Measurements from ENCODE around the gene NACC2. TPM values are rescaled to one million over a fixed set of nuclear protein-coding genes. Genes with fewer than 3 reads are reported as not detected.

The NACC2 gene
- total and polyA plus RNA-seq, 9 of the 15 experiments (the other 6 are each of a cell fraction or from before 2014, with no cell fraction given): 0.70 to 25.1 (median 5.6) TPM

DNA sequence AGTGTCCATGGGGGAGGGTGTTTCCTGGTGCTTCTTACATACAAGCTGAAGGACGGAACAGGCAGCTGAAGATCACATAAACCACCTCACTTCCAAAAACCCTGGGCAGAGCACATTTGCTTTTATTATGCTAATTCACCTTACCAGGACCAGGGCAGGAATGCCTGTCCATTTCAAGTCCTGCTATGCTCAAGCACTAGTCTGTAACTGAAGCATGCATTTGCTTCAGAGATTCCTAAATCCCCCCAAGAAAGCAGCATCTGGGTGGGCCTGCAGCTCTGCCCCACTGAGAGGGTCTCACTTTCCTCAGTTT lies 9.4 kb upstream of the NACC2 start:
- in situ Hi-C loops (cut with MboI) (no loop called here), intact Hi-C loops (cut with micrococcal nuclease) (no loop called here)
- Histone ChIP-seq H3K4me2 (ENCODE audit: insufficient read depth, low read length) (no peak overlapping the region), H3K9me3 (replicated peaks; ENCODE audit: control insufficient read depth, insufficient read depth, low read depth, low read length) (no peaks in the 10 kb centered on the region), H2AFZ (ENCODE audit: low read depth, low read length) (no peak overlapping the region), H3K9me1 (ENCODE audit: control insufficient read depth, insufficient read depth, low read length) (no peaks in the 10 kb centered on the region), H3K4me1 (replicated peaks in 1 of 2; ENCODE audit: control insufficient read depth in 2 of 2, insufficient read depth in 2 of 2, low read length in 2 of 2) (peaks cover 46 to 87% of the 10 kb centered on the region in 2 experiments), H3K36me3 (ENCODE audit: control insufficient read depth, insufficient read depth, low read length) (no peaks in the 10 kb centered on the region), H3K27ac (ENCODE audit: extremely low read depth, low read depth, low read length) (no peak overlapping the region), H3K9ac (ENCODE audit: insufficient read depth in 1 of 2, low read depth in 2 of 2, low read length in 2 of 2) (no peak overlapping the region), H3K27me3 (ENCODE audit: control insufficient read depth in 2 of 2, insufficient read depth in 2 of 2, low read length in 2 of 2) (no peaks in the 10 kb centered on the region), H4K20me1 (replicated peaks; ENCODE audit: control insufficient read depth, insufficient read depth, low read length) (no peaks in the 10 kb centered on the region), H3K79me2 (ENCODE audit: control insufficient read depth, insufficient read depth, low read length) (no peaks in the 10 kb centered on the region; the same call in 2 of the 3 replicates), H3K4me3 (no peak overlapping the region)
- ChIA-PET POLR2A (interaction anchor here (0.6 kb wide), 1 partner anchor 574 kb away, joined by 4 read pairs; no protein-coding TSS in a partner anchor), CTCF (ENCODE audit: low intra/inter-chr PET ratio) (no interaction called here)
- BruUV-seq (replicated peaks): no TSS peak
- DNase-seq (ENCODE audit: extremely low read depth in 1 of 4, low spot score in 3 of 4): no peak
- WGBS (ENCODE audit: insufficient coverage, low coverage, missing lambda C conversion rate): 54% methylated on average over 1 of the region's 1 CpG
- no peak for ATAC-seq
- FAIRE-seq: no peak
- TF ChIP-seq CSDE1 (IDR thresholded peaks at IDR 0.05) (no peak), KDM2B (CRISPR knock-in tag; IDR thresholded peaks at IDR 0.05) (no peak), POLR2AphosphoS5 (IDR thresholded peaks at IDR 0.05; ENCODE audit: control insufficient read depth, insufficient read depth, low read depth, low read length) (no peak), ZNF263 (CRISPR knock-in tag; IDR thresholded peaks at IDR 0.05; ENCODE audit: borderline replicate concordance) (no peak), MYC (IDR thresholded peaks at IDR 0.05; ENCODE audit: low read depth, low read length) (no peak), MYC (CRISPR knock-in tag; IDR thresholded peaks at IDR 0.05; ENCODE audit: borderline replicate concordance, low read depth) (no peak), CBFA2T2 (conservative IDR thresholded peaks at IDR 0.05) (no peak), KLF16 (IDR thresholded peaks at IDR 0.05) (no peak), LARP7 (IDR thresholded peaks at IDR 0.05) (no peak), LEF1 (IDR thresholded peaks at IDR 0.05) (no peak), POLR3A (IDR thresholded peaks at IDR 0.05; ENCODE audit: borderline replicate concordance, extremely low read depth, insufficient read depth, insufficient read length) (no peak)
- TF ChIP-seq, protein P1, sequence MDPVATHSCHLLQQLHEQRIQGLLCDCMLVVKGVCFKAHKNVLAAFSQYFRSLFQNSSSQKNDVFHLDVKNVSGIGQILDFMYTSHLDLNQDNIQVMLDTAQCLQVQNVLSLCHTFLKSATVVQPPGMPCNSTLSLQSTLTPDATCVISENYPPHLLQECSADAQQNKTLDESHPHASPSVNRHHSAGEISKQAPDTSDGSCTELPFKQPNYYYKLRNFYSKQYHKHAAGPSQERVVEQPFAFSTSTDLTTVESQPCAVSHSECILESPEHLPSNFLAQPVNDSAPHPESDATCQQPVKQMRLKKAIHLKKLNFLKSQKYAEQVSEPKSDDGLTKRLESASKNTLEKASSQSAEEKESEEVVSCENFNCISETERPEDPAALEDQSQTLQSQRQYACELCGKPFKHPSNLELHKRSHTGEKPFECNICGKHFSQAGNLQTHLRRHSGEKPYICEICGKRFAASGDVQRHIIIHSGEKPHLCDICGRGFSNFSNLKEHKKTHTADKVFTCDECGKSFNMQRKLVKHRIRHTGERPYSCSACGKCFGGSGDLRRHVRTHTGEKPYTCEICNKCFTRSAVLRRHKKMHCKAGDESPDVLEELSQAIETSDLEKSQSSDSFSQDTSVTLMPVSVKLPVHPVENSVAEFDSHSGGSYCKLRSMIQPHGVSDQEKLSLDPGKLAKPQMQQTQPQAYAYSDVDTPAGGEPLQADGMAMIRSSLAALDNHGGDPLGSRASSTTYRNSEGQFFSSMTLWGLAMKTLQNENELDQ (CRISPR knock-in tag; IDR thresholded peaks at IDR 0.05; ENCODE audit: borderline replicate concordance): no peak
- TF ChIP-seq, protein P2, sequence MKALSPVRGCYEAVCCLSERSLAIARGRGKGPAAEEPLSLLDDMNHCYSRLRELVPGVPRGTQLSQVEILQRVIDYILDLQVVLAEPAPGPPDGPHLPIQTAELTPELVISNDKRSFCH (CRISPR knock-in tag; IDR thresholded peaks at IDR 0.05): no peak
- TF ChIP-seq, protein P2 (tag; IDR thresholded peaks at IDR 0.05): no peak
- TF ChIP-seq, protein P3, sequence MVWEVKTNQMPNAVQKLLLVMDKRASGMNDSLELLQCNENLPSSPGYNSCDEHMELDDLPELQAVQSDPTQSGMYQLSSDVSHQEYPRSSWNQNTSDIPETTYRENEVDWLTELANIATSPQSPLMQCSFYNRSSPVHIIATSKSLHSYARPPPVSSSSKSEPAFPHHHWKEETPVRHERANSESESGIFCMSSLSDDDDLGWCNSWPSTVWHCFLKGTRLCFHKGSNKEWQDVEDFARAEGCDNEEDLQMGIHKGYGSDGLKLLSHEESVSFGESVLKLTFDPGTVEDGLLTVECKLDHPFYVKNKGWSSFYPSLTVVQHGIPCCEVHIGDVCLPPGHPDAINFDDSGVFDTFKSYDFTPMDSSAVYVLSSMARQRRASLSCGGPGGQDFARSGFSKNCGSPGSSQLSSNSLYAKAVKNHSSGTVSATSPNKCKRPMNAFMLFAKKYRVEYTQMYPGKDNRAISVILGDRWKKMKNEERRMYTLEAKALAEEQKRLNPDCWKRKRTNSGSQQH (CRISPR knock-in tag; IDR thresholded peaks at IDR 0.05): no peak

All from K562 (cell line).